ENCODE measurements around the gene UTP4. TPM values are rescaled to one million over a fixed set of nuclear protein-coding genes. Genes with fewer than 3 reads are reported as not detected.

UTP4 gene
- total RNA-seq, 1 donor from 2014 or later, result 39.3 TPM

GRCh38 chr16:69186642-69187445 lies 54.4 kb downstream of the UTP4 start, which contains the start of gene SNTB2:
SNTB2 (plus strand) TSS chr16:69187164; CDS start chr16:69187167, 3 bp downstream.
- no peak for TF ChIP-seq CTCF (IDR thresholded peaks at IDR 0.05; ENCODE audit: unreplicated experiment)
- no peaks in the 10 kb centered on the region for H3K27me3 Mint-ChIP-seq (ENCODE audit: unreplicated experiment)
- peak; percentile 89 for DNase-seq (ENCODE audit: low spot score)
- H3K27ac Mint-ChIP-seq (ENCODE audit: unreplicated experiment), result peak within 1 kb of the TSS; percentile 67
- H3K36me3 Mint-ChIP-seq (ENCODE audit: low read depth, unreplicated experiment), result no peaks in the 10 kb centered on the region
- peaks cover 29% of the 10 kb centered on the region for H3K4me1 Mint-ChIP-seq (ENCODE audit: unreplicated experiment)
- no peaks in the 10 kb centered on the region for H3K9me3 Mint-ChIP-seq (ENCODE audit: unreplicated experiment)
- H3K4me3 Mint-ChIP-seq (ENCODE audit: unreplicated experiment), result peak within 1 kb of the TSS; percentile 97

GRCh38 chr16:69187446-69188235 lies 55.2 kb downstream of the UTP4 start:
- Mint-ChIP-seq H3K36me3 (ENCODE audit: low read depth, unreplicated experiment) (no peaks in the 10 kb centered on the region), H3K4me1 (ENCODE audit: unreplicated experiment) (peaks cover 31% of the 10 kb centered on the region), H3K4me3 (ENCODE audit: unreplicated experiment) (peak overlapping the region; percentile 96), H3K27ac (ENCODE audit: unreplicated experiment) (peak overlapping the region; percentile 67), H3K27me3 (ENCODE audit: unreplicated experiment) (no peaks in the 10 kb centered on the region), H3K9me3 (ENCODE audit: unreplicated experiment) (no peaks in the 10 kb centered on the region)
- no peak for TF ChIP-seq CTCF (IDR thresholded peaks at IDR 0.05; ENCODE audit: unreplicated experiment)
- DNase-seq (ENCODE audit: low spot score), result peak; percentile 44

- DNase-seq (ENCODE audit: low spot score), result peak; percentile 4
- Mint-ChIP-seq H3K27ac (ENCODE audit: unreplicated experiment) (peak overlapping the region; percentile 67), H3K27me3 (ENCODE audit: unreplicated experiment) (no peaks in the 10 kb centered on the region), H3K4me3 (ENCODE audit: unreplicated experiment) (peak overlapping the region; percentile 96), H3K36me3 (ENCODE audit: low read depth, unreplicated experiment) (no peaks in the 10 kb centered on the region), H3K9me3 (ENCODE audit: unreplicated experiment) (no peaks in the 10 kb centered on the region), H3K4me1 (ENCODE audit: unreplicated experiment) (peaks cover 31% of the 10 kb centered on the region)
- no peak for TF ChIP-seq CTCF (IDR thresholded peaks at IDR 0.05; ENCODE audit: unreplicated experiment)
Measured at GRCh38 chr16:69188236-69188549, 55.7 kb downstream of the UTP4 start.

GRCh38 chr16:69188716-69189115 lies 56.3 kb downstream of the UTP4 start:
- H3K4me1 Mint-ChIP-seq (ENCODE audit: unreplicated experiment), result peaks cover 31% of the 10 kb centered on the region
- DNase-seq (ENCODE audit: low spot score), result no peak
- TF ChIP-seq CTCF (IDR thresholded peaks at IDR 0.05; ENCODE audit: unreplicated experiment), result no peak
- no peaks in the 10 kb centered on the region for H3K27me3 Mint-ChIP-seq (ENCODE audit: unreplicated experiment)
- H3K36me3 Mint-ChIP-seq (ENCODE audit: low read depth, unreplicated experiment), result no peaks in the 10 kb centered on the region
- H3K9me3 Mint-ChIP-seq (ENCODE audit: unreplicated experiment), result no peaks in the 10 kb centered on the region
- peak overlapping the region; percentile 96 for H3K4me3 Mint-ChIP-seq (ENCODE audit: unreplicated experiment)
- no peak overlapping the region for H3K27ac Mint-ChIP-seq (ENCODE audit: unreplicated experiment)

All from endothelial cell (in vitro differentiated cells).